ENCODE data around the gene FLT1. TPM values are rescaled to one million over a fixed set of nuclear protein-coding genes. Genes with fewer than 3 reads are reported as not detected.

FLT1 gene
- total and polyA plus RNA-seq, 3 experiments from 2014 or later = 2.4 to 2.7 TPM; not detected in 1

DNA sequence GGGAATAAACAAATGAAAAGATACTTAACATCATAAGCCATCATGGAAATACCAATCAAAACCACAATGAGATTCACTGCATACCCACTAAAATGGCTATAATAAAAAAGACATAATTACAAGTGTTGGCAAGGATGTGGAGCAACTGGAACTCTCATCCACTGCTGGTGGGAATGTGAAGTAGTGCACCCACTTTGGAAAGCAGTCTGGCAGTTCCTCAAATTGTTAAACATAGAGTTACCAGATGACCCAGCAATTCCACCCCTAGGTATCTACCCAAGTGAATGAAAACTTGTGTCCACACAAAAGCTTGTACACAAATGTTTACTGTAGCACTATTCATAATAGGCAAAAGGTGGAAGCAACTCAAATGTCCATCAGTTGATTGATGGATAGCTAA is 46.9 kb downstream of the FLT1 start:
- POLR2A ChIA-PET = no interaction called here
- peaks cover 0 to 3% (median 0%) of the 10 kb centered on the region in 3 donors for H3K36me3 Mint-ChIP-seq
- Histone ChIP-seq H3K9me3 (ENCODE audit: low read length) (no peaks in the 10 kb centered on the region), H3K27me3 (ENCODE audit: insufficient read depth, low read length, poor library complexity, severe bottlenecking) (no peaks in the 10 kb centered on the region), H3K4me1 (ENCODE audit: insufficient read depth, low read length) (no peaks in the 10 kb centered on the region), H3K4me3 (ENCODE audit: low read length) (no peak overlapping the region), H3K36me3 (ENCODE audit: insufficient read depth, low read length) (no peaks in the 10 kb centered on the region), H3K27ac (ENCODE audit: low read depth, low read length) (no peak overlapping the region)
- DNase-seq = no peak
- no peak overlapping the region for H3K27ac Mint-ChIP-seq
- no peaks in the 10 kb centered on the region for H3K4me1 Mint-ChIP-seq
- H3K27me3 Mint-ChIP-seq = peaks cover 1 to 12% of the 10 kb centered on the region in 2 donors
- H3K4me3 Mint-ChIP-seq = no peak overlapping the region
- CTCF ChIA-PET = no interaction called here
- H3K9me3 Mint-ChIP-seq = peaks cover 2 to 12% (median 6%) of the 10 kb centered on the region in 5 donors

DNA sequence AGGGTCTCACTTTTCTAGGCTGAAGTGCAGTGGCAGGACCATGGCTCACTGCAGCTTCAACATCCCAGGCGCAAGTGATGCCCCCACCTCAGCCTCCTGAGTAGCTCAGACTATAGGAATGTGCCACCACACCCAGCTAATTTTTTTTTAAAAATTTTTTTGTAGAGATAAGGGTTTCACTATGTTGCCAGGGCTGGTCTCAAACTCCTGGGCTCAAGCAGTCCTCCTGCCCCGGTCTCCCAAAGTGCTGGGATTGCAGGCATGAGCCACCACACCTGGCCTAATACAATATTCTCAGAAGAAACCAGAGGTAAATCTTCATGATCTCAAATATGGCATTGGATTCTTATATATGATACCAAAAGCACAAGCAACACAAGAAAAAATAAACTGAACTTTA is 47.7 kb downstream of the FLT1 start:
- Mint-ChIP-seq H3K36me3 (peaks cover 0 to 3% (median 0%) of the 10 kb centered on the region in 3 donors), H3K27ac (no peak overlapping the region), H3K9me3 (peaks cover 5 to 12% (median 8%) of the 10 kb centered on the region in 5 donors), H3K27me3 (peaks cover 1 to 16% of the 10 kb centered on the region in 2 donors), H3K4me1 (no peaks in the 10 kb centered on the region), H3K4me3 (no peak overlapping the region)
- DNase-seq = no peak
- H3K9me3 ChIP-seq (ENCODE audit: low read length) = no peaks in the 10 kb centered on the region
- H3K36me3 ChIP-seq (ENCODE audit: insufficient read depth, low read length) = no peaks in the 10 kb centered on the region
- no peak overlapping the region for H3K4me3 ChIP-seq (ENCODE audit: low read length)
- H3K4me1 ChIP-seq (ENCODE audit: insufficient read depth, low read length) = no peaks in the 10 kb centered on the region
- POLR2A ChIA-PET = no interaction called here
- no peak overlapping the region for H3K27ac ChIP-seq (ENCODE audit: low read depth, low read length)
- CTCF ChIA-PET = no interaction called here
- no peaks in the 10 kb centered on the region for H3K27me3 ChIP-seq (ENCODE audit: insufficient read depth, low read length, poor library complexity, severe bottlenecking)

DNA sequence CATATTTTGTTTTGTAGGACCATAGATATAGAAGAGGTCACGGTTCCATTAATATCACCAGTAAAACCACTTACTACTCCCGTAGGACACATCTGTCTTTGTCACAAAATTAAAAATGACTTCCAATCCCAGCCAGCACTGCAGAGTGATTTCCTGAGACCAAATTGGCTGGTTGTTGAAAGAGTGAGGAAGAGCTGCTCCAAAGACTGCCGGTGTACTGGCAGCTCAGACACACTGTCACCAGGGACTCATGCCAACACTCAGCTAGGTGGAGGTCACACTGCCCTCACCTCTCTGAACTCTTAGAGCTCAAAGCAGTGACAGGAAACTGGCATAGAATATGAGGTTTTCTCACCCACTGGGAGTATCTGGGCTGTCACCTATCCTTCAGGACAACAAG is 52.1 kb downstream of the FLT1 start:
- Histone ChIP-seq H3K27ac (ENCODE audit: low read depth, low read length) (no peak overlapping the region), H3K9me3 (ENCODE audit: low read length) (no peaks in the 10 kb centered on the region), H3K27me3 (ENCODE audit: insufficient read depth, low read length, poor library complexity, severe bottlenecking) (no peaks in the 10 kb centered on the region), H3K4me3 (ENCODE audit: low read length) (no peak overlapping the region), H3K4me1 (ENCODE audit: insufficient read depth, low read length) (no peaks in the 10 kb centered on the region), H3K36me3 (ENCODE audit: insufficient read depth, low read length) (no peaks in the 10 kb centered on the region)
- POLR2A ChIA-PET = no interaction called here
- Mint-ChIP-seq H3K36me3 (peaks cover 0 to 6% (median 0%) of the 10 kb centered on the region in 3 donors), H3K9me3 (peaks cover 2 to 12% (median 5%) of the 10 kb centered on the region in 5 donors), H3K4me3 (no peak overlapping the region), H3K27ac (no peak overlapping the region), H3K27me3 (peaks cover 2 to 29% of the 10 kb centered on the region in 2 donors), H3K4me1 (no peaks in the 10 kb centered on the region)
- DNase-seq = no peak
- CTCF ChIA-PET = no interaction called here

DNA sequence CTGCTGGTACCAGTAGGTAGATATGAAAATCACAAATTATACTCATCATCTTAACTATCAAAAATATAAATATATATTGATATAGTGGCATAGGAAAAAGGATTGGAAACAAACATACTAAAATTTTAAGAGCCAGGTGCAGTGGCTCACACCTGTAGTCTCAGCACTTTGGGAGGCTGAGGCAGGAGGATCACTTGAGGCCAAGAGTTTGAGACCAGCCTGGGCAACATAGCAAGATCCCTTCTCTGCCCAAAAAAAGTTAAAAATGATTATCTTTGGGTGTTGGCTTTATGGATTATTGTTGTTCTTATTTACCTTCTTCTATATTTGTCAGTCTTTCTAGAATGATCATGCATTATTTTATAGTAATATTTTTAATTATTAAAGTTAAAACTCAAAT is 53.4 kb downstream of the FLT1 start:
- no peaks in the 10 kb centered on the region for H3K27me3 ChIP-seq (ENCODE audit: insufficient read depth, low read length, poor library complexity, severe bottlenecking)
- Mint-ChIP-seq H3K27me3 (peaks cover 2 to 29% of the 10 kb centered on the region in 2 donors), H3K4me1 (no peaks in the 10 kb centered on the region), H3K9me3 (peaks cover 0 to 7% (median 4%) of the 10 kb centered on the region in 5 donors), H3K27ac (no peak overlapping the region), H3K36me3 (peaks cover 0 to 6% (median 0%) of the 10 kb centered on the region in 3 donors), H3K4me3 (no peak overlapping the region)
- no peak for DNase-seq
- no peak overlapping the region for H3K27ac ChIP-seq (ENCODE audit: low read depth, low read length)
- H3K4me1 ChIP-seq (ENCODE audit: insufficient read depth, low read length) = no peaks in the 10 kb centered on the region
- ChIA-PET POLR2A (no interaction called here), CTCF (no interaction called here)
- H3K9me3 ChIP-seq (ENCODE audit: low read length) = no peaks in the 10 kb centered on the region
- H3K4me3 ChIP-seq (ENCODE audit: low read length) = no peak overlapping the region
- H3K36me3 ChIP-seq (ENCODE audit: insufficient read depth, low read length) = no peaks in the 10 kb centered on the region

DNA sequence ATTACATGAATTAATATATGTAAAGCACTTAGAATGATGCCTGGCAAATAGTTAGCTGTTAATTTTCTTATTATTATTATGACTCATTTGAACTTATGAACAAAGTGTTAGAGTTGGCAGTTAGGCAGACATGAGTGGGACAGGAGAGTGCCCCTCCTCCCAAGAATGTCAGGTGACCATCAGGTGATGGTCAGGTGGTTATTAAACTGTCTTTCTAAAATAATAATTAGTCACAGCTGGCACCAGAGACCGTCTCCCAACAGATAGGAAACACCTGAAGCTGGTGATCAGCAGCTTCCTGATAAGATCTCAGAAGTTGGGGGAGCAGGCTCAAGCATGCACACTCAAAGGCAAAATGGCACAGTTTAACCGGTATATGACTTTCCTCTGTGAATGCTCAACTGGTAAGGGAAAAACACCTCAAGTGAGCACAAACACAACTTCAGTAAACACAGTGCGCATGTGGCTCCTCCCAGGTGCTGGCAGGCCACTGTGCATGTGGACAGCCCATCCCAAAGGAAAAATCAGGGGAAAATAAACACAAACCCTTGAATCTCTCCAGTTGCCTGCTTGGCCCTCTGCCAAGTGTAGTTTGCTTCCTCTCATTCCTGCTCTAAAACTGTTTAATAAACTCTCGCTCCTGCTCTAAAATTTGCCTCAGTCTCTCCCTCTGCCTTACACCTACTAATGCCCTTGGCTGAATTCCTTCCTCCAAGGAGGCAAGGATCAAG is 54.0 kb downstream of the FLT1 start:
- Mint-ChIP-seq H3K27me3 (peaks cover 2 to 31% of the 10 kb centered on the region in 2 donors), H3K4me1 (no peaks in the 10 kb centered on the region), H3K9me3 (peaks cover 0 to 6% (median 4%) of the 10 kb centered on the region in 5 donors), H3K4me3 (no peak overlapping the region), H3K27ac (no peak overlapping the region), H3K36me3 (peaks cover 0 to 6% (median 0%) of the 10 kb centered on the region in 3 donors)
- Histone ChIP-seq H3K27me3 (ENCODE audit: insufficient read depth, low read length, poor library complexity, severe bottlenecking) (no peaks in the 10 kb centered on the region), H3K36me3 (ENCODE audit: insufficient read depth, low read length) (no peaks in the 10 kb centered on the region), H3K27ac (ENCODE audit: low read depth, low read length) (no peak overlapping the region), H3K9me3 (ENCODE audit: low read length) (no peaks in the 10 kb centered on the region), H3K4me3 (ENCODE audit: low read length) (no peak overlapping the region), H3K4me1 (ENCODE audit: insufficient read depth, low read length) (no peaks in the 10 kb centered on the region)
- ChIA-PET CTCF (no interaction called here), POLR2A (no interaction called here)
- DNase-seq = no peak

DNA sequence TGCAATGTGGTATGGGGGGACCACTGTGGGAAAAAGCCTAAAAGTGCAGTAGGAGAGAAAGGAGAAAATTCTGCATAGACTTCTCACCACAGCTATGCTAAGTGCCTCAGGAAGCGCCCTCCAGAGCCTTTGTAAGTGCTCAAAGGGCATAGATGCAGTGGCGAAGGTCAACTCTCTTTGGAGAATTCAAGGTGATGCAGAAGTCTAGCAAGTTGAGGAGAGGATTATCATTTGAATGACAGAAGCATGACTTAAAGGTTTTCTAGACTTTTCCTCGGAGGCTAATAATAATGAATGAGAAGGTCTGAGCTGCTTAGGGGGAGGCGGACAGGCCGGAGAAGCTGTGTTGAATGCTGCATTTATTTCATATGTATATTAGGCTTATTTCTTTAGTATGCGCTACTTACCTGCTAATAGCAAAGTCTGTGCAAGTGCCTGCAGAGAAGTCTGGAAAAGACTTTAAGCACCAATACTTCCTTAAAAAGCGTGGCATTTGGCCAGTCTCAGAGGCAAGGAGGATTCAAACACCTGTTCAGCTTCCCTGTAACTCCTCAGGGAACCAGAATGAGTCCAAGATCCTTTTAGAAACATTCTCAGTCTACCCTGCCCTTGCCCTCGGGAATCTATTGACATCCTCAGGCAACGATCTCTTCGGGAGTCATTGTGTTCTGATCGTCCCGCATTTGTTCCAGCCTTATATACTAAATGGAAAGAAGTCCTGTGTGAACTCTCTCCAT is 56.2 kb downstream of the FLT1 start:
- no peak for DNase-seq
- Histone ChIP-seq H3K4me3 (ENCODE audit: low read length) (no peak overlapping the region), H3K36me3 (ENCODE audit: insufficient read depth, low read length) (no peaks in the 10 kb centered on the region), H3K4me1 (ENCODE audit: insufficient read depth, low read length) (no peaks in the 10 kb centered on the region), H3K9me3 (ENCODE audit: low read length) (no peaks in the 10 kb centered on the region), H3K27ac (ENCODE audit: low read depth, low read length) (no peak overlapping the region), H3K27me3 (ENCODE audit: insufficient read depth, low read length, poor library complexity, severe bottlenecking) (no peaks in the 10 kb centered on the region)
- peaks cover 0 to 3% (median 0%) of the 10 kb centered on the region in 3 donors for H3K36me3 Mint-ChIP-seq
- peaks cover 2 to 34% of the 10 kb centered on the region in 2 donors for H3K27me3 Mint-ChIP-seq
- no peak overlapping the region for H3K4me3 Mint-ChIP-seq
- ChIA-PET CTCF (no interaction called here), POLR2A (no interaction called here)
- H3K9me3 Mint-ChIP-seq = peaks cover 0 to 5% (median 2%) of the 10 kb centered on the region in 5 donors
- peak overlapping the region in 1 of 8 donors; percentile 81 for H3K27ac Mint-ChIP-seq
- no peaks in the 10 kb centered on the region for H3K4me1 Mint-ChIP-seq

DNA sequence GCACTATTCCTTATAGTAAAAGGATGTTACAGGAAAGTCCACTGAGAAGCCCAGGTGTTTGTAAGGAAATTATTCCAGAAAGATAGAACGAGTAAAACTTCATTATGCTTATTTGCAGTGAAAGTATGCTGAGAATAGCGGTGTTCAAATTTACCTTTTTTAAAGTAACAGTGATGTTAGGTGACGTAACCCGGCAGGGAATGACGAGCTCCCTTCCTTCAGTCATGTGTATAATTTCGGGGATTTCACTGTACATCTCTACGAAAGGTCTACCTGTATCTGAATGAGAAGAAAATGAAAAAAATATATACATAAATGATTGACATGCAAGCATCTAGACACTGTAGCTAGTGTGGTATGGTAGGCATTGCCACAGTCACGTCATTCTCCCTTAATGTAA is 56.9 kb downstream of the FLT1 start:
- Histone ChIP-seq H3K4me3 (ENCODE audit: low read length) (no peak overlapping the region), H3K27ac (ENCODE audit: low read depth, low read length) (no peak overlapping the region), H3K27me3 (ENCODE audit: insufficient read depth, low read length, poor library complexity, severe bottlenecking) (no peaks in the 10 kb centered on the region), H3K36me3 (ENCODE audit: insufficient read depth, low read length) (no peaks in the 10 kb centered on the region), H3K9me3 (ENCODE audit: low read length) (no peaks in the 10 kb centered on the region), H3K4me1 (ENCODE audit: insufficient read depth, low read length) (no peaks in the 10 kb centered on the region)
- Mint-ChIP-seq H3K9me3 (peaks cover 0 to 5% (median 1%) of the 10 kb centered on the region in 5 donors), H3K4me1 (no peaks in the 10 kb centered on the region), H3K27me3 (peaks cover 2 to 34% of the 10 kb centered on the region in 2 donors), H3K27ac (no peak overlapping the region), H3K4me3 (no peak overlapping the region), H3K36me3 (peaks cover 0 to 3% (median 0%) of the 10 kb centered on the region in 3 donors)
- POLR2A ChIA-PET = no interaction called here
- DNase-seq = no peak
- CTCF ChIA-PET = no interaction called here

DNA sequence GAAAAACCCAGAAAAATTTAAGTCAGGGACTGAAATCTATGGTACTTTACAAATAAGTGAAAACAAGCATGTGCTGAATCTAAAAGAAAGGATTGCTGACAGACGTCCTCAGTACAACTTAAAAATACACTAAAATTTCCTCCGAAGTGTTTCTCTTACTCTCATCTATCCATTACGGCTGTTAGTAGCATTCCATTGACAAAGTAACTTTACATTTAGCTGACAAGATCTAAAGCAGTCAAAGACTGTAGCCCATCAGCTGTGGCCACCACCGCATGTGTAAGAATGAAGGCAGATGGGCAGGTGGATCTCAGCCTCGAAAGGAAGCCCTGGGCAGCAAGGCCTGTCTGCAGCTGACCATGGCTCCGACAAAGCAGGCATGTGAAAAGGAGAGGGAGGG is 59.0 kb downstream of the FLT1 start:
- H3K9me3 Mint-ChIP-seq = no peaks in the 10 kb centered on the region
- H3K27me3 ChIP-seq (ENCODE audit: insufficient read depth, low read length, poor library complexity, severe bottlenecking) = no peaks in the 10 kb centered on the region
- no peak overlapping the region for H3K27ac ChIP-seq (ENCODE audit: low read depth, low read length)
- H3K9me3 ChIP-seq (ENCODE audit: low read length) = no peaks in the 10 kb centered on the region
- CTCF ChIA-PET = no interaction called here
- no peak overlapping the region for H3K4me3 Mint-ChIP-seq
- no peak for DNase-seq
- POLR2A ChIA-PET = no interaction called here
- no peaks in the 10 kb centered on the region for H3K4me1 ChIP-seq (ENCODE audit: insufficient read depth, low read length)
- no peaks in the 10 kb centered on the region for H3K36me3 Mint-ChIP-seq
- no peak overlapping the region for H3K4me3 ChIP-seq (ENCODE audit: low read length)
- H3K27ac Mint-ChIP-seq = no peak overlapping the region
- H3K4me1 Mint-ChIP-seq = no peaks in the 10 kb centered on the region
- peaks cover 2 to 35% of the 10 kb centered on the region in 2 donors for H3K27me3 Mint-ChIP-seq
- no peaks in the 10 kb centered on the region for H3K36me3 ChIP-seq (ENCODE audit: insufficient read depth, low read length)

Data from CD8-positive, alpha-beta memory T cell (primary cell).